HepG2 (cell line): ENCODE results near the gene HES6. TPM values are rescaled to one million over a fixed set of nuclear protein-coding genes. Genes with fewer than 3 reads are reported as not detected.
A peak's percentile ranks its signal among the peaks of the same experiment; 100 is the strongest.

Experiments used
- ATAD3A ChIP-seq: sonication (generic); formaldehyde crosslinking; IDR thresholded peaks from 2 replicates; pipeline ENCODE4 v1.4.0; 2020; ENCODE audit warnings: missing genetic modification reagents
- FOXK1 ChIP-seq: sonication (generic); formaldehyde crosslinking; IDR thresholded peaks from 2 replicates; pipeline ENCODE4 v1.4.0; 2020; ENCODE audit warnings: low read depth, missing genetic modification reagents, borderline replicate concordance
- HNF4A ChIP-seq: sonication (generic); formaldehyde crosslinking; IDR thresholded peaks from 2 replicates; pipeline ENCODE4 v1.4.0; 2020; ENCODE audit warnings: missing genetic modification reagents
- KDM1A ChIP-seq: IDR thresholded peaks from 2 replicates; pipeline ENCODE4 v1.6.1; 2016; ENCODE audit warnings: missing compliant biosample characterization
- MIER2 ChIP-seq: IDR thresholded peaks from 2 replicates; pipeline ENCODE4 v1.6.1; 2016; ENCODE audit warnings: missing biosample characterization, missing genetic modification reagents
- PAWR ChIP-seq: sonication (generic); formaldehyde crosslinking; IDR thresholded peaks from 2 replicates; pipeline ENCODE4 v1.4.0; 2020; ENCODE audit warnings: missing genetic modification reagents, mild to moderate bottlenecking, borderline replicate concordance
- TAF15 ChIP-seq: fragments of 200-400 bp; formaldehyde crosslinking; IDR thresholded peaks from one replicate; pipeline ENCODE4 v1.6.1; 2018; ENCODE audit warnings: mild to moderate bottlenecking, low read depth, low read length; ENCODE audit not compliant: poor library complexity, severe bottlenecking
- ZNF282 ChIP-seq: fragments of 450-650 bp; IDR thresholded peaks from 2 replicates; pipeline ENCODE4 v1.6.1; 2018; ENCODE audit not compliant: partially characterized antibody
- ZNF468 ChIP-seq: sonication (generic); formaldehyde crosslinking; IDR thresholded peaks from 2 replicates; pipeline ENCODE4 v1.8.0; 2022; ENCODE audit warnings: mild to moderate bottlenecking, moderate library complexity, missing genetic modification reagents
- ZNF549 ChIP-seq: sonication (generic); formaldehyde crosslinking; IDR thresholded peaks from 2 replicates; pipeline ENCODE4 v1.5.0; 2020; ENCODE audit warnings: missing genetic modification reagents
- ZNF83 ChIP-seq: sonication (generic); formaldehyde crosslinking; IDR thresholded peaks from 2 replicates; pipeline ENCODE4 v1.4.0; 2020; ENCODE audit warnings: missing genetic modification reagents, mild to moderate bottlenecking, borderline replicate concordance
- polyA plus RNA-seq, 8 experiments: library from polyadenylated mRNA; depleted of rRNA in 3 of 8; stranded (reverse) in 7 of 8; unstranded in 1 of 8; fragments of >200 nt; fragmentation: Illumina TruSeq in 4 of 8; extraction: Trizol in 4 of 8; gene quantifications; 2 replicates each; pipeline versions ENCODE4 v1.2.1 to v1.2.3, GENCODE V29; 2011 to 2016; ENCODE audit warnings: low read depth in 4 of 8, missing spikeins in 1 of 8, mixed read lengths in 1 of 8; ENCODE audit not compliant: insufficient read depth in 1 of 8
- total RNA-seq, 5 experiments: library from RNA; depleted of rRNA; stranded (reverse); fragments of >200 nt; fragmentation: Illumina TruSeq; extraction: Trizol; gene quantifications; 2 replicates each; pipeline ENCODE4 v1.2.3, GENCODE V29; 2016; ENCODE audit warnings: low read depth in 1 of 5
- TF ChIP-seq, protein P1 (sequence below): sonication (generic); formaldehyde crosslinking; IDR thresholded peaks from 2 replicates; pipeline ENCODE4 v1.4.0; 2020; ENCODE audit warnings: missing genetic modification reagents, borderline replicate concordance
- TF ChIP-seq, protein P2 (sequence below): sonication (generic); formaldehyde crosslinking; IDR thresholded peaks from 2 replicates; pipeline ENCODE4 v1.4.0; 2020; ENCODE audit warnings: missing genetic modification reagents
- TF ChIP-seq, protein P3 (sequence below): sonication (generic); formaldehyde crosslinking; IDR thresholded peaks from 2 replicates; pipeline ENCODE4 v1.5.0; 2020; ENCODE audit warnings: missing genetic modification reagents
- TF ChIP-seq, protein P4 (sequence below): IDR thresholded peaks from 2 replicates; pipeline ENCODE4 v1.4.0; 2020; ENCODE audit warnings: mild to moderate bottlenecking, missing genetic modification reagents
- TF ChIP-seq, protein P5 (sequence below): sonication (generic); formaldehyde crosslinking; IDR thresholded peaks from 2 replicates; pipeline ENCODE4 v1.5.0; 2020; ENCODE audit warnings: missing genetic modification reagents
- TF ChIP-seq, protein P6 (sequence below): sonication (generic); formaldehyde crosslinking; IDR thresholded peaks from 2 replicates; pipeline ENCODE4 v1.4.0; 2020; ENCODE audit warnings: missing genetic modification reagents, borderline replicate concordance

Gene HES6
- total and polyA plus RNA-seq, 2 of the 13 experiments (the other 11 are each of a cell fraction or from before 2014, with no cell fraction given) = 19.5 to 82.8 TPM

DNA sequence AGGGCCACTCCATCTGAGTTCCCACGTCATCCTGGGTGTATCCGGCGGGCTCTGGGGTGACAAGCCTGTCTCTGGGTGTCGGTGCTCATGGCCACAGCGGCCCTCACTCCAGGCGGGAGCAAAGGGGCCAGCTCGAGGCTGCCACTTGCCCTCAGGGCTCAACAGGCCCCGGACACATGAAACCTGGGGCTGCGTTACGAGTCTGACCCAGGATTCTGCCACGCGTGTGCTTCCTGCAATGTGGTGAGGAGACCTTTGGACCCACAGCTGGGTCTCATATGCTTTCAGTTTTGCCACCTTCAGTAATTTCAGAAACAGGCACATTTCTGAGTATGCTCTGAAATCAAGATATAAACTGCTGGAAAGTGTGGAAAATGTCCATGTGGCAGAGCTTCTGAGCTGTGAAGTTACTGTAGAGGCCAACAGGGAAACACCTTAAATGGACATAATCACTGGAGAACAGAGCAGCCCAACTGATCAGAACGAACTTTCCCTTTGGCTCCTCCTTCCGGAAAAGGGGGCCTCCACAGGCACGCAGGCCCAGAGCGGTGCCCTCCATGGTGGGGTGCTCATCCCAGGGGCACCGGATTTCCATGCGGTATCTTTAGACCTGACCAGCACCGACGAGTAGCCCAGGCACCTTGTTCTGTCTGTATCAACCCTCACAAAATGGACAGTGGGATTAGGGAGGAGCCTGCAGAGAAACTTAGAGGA is 34.5 kb upstream of the HES6 start (continued):
- TF ChIP-seq, protein P1, sequence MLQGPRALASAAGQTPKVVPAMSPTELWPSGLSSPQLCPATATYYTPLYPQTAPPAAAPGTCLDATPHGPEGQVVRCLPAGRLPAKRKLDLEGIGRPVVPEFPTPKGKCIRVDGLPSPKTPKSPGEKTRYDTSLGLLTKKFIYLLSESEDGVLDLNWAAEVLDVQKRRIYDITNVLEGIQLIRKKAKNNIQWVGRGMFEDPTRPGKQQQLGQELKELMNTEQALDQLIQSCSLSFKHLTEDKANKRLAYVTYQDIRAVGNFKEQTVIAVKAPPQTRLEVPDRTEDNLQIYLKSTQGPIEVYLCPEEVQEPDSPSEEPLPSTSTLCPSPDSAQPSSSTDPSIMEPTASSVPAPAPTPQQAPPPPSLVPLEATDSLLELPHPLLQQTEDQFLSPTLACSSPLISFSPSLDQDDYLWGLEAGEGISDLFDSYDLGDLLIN (CRISPR knock-in tag) = no peak
- no peak for TF ChIP-seq PAWR (CRISPR knock-in tag)
- TF ChIP-seq, protein P2, sequence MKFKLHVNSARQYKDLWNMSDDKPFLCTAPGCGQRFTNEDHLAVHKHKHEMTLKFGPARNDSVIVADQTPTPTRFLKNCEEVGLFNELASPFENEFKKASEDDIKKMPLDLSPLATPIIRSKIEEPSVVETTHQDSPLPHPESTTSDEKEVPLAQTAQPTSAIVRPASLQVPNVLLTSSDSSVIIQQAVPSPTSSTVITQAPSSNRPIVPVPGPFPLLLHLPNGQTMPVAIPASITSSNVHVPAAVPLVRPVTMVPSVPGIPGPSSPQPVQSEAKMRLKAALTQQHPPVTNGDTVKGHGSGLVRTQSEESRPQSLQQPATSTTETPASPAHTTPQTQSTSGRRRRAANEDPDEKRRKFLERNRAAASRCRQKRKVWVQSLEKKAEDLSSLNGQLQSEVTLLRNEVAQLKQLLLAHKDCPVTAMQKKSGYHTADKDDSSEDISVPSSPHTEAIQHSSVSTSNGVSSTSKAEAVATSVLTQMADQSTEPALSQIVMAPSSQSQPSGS (CRISPR knock-in tag) = no peak
- no peak for TF ChIP-seq ZNF549
- no peak for TF ChIP-seq TAF15
- TF ChIP-seq ATAD3A (CRISPR knock-in tag) = no peak
- TF ChIP-seq, protein P3, sequence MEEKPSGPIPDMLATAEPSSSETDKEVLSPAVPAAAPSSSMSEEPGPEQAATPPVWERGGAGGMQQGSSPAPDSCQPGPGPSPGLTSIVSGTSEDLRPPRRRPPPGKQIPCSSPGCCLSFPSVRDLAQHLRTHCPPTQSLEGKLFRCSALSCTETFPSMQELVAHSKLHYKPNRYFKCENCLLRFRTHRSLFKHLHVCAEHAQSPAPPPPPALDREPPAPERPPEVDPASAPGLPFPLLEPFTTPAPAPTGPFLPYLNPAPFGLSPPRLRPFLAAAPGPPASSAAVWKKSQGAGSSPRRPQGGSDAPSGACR (CRISPR knock-in tag) = no peak
- no peak for TF ChIP-seq MIER2 (CRISPR knock-in tag)
- TF ChIP-seq HNF4A (CRISPR knock-in tag) = peak; percentile 79
- no peak for TF ChIP-seq ZNF83 (CRISPR knock-in tag)
- TF ChIP-seq ZNF468 (CRISPR knock-in tag) = no peak
- TF ChIP-seq, protein P4, sequence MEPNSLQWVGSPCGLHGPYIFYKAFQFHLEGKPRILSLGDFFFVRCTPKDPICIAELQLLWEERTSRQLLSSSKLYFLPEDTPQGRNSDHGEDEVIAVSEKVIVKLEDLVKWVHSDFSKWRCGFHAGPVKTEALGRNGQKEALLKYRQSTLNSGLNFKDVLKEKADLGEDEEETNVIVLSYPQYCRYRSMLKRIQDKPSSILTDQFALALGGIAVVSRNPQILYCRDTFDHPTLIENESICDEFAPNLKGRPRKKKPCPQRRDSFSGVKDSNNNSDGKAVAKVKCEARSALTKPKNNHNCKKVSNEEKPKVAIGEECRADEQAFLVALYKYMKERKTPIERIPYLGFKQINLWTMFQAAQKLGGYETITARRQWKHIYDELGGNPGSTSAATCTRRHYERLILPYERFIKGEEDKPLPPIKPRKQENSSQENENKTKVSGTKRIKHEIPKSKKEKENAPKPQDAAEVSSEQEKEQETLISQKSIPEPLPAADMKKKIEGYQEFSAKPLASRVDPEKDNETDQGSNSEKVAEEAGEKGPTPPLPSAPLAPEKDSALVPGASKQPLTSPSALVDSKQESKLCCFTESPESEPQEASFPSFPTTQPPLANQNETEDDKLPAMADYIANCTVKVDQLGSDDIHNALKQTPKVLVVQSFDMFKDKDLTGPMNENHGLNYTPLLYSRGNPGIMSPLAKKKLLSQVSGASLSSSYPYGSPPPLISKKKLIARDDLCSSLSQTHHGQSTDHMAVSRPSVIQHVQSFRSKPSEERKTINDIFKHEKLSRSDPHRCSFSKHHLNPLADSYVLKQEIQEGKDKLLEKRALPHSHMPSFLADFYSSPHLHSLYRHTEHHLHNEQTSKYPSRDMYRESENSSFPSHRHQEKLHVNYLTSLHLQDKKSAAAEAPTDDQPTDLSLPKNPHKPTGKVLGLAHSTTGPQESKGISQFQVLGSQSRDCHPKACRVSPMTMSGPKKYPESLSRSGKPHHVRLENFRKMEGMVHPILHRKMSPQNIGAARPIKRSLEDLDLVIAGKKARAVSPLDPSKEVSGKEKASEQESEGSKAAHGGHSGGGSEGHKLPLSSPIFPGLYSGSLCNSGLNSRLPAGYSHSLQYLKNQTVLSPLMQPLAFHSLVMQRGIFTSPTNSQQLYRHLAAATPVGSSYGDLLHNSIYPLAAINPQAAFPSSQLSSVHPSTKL (CRISPR knock-in tag) = no peak
- TF ChIP-seq, protein P5, sequence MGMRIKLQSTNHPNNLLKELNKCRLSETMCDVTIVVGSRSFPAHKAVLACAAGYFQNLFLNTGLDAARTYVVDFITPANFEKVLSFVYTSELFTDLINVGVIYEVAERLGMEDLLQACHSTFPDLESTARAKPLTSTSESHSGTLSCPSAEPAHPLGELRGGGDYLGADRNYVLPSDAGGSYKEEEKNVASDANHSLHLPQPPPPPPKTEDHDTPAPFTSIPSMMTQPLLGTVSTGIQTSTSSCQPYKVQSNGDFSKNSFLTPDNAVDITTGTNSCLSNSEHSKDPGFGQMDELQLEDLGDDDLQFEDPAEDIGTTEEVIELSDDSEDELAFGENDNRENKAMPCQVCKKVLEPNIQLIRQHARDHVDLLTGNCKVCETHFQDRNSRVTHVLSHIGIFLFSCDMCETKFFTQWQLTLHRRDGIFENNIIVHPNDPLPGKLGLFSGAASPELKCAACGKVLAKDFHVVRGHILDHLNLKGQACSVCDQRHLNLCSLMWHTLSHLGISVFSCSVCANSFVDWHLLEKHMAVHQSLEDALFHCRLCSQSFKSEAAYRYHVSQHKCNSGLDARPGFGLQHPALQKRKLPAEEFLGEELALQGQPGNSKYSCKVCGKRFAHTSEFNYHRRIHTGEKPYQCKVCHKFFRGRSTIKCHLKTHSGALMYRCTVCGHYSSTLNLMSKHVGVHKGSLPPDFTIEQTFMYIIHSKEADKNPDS (CRISPR knock-in tag) = no peak
- no peak for TF ChIP-seq KDM1A
- TF ChIP-seq, protein P6, sequence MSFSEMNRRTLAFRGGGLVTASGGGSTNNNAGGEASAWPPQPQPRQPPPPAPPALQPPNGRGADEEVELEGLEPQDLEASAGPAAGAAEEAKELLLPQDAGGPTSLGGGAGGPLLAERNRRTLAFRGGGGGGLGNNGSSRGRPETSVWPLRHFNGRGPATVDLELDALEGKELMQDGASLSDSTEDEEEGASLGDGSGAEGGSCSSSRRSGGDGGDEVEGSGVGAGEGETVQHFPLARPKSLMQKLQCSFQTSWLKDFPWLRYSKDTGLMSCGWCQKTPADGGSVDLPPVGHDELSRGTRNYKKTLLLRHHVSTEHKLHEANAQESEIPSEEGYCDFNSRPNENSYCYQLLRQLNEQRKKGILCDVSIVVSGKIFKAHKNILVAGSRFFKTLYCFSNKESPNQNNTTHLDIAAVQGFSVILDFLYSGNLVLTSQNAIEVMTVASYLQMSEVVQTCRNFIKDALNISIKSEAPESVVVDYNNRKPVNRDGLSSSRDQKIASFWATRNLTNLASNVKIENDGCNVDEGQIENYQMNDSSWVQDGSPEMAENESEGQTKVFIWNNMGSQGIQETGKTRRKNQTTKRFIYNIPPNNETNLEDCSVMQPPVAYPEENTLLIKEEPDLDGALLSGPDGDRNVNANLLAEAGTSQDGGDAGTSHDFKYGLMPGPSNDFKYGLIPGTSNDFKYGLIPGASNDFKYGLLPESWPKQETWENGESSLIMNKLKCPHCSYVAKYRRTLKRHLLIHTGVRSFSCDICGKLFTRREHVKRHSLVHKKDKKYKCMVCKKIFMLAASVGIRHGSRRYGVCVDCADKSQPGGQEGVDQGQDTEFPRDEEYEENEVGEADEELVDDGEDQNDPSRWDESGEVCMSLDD (CRISPR knock-in tag) = no peak
- no peak for TF ChIP-seq ZNF282
- no peak for TF ChIP-seq FOXK1
